ENCODE data around the gene MYO1E. TPM values are rescaled to one million over a fixed set of nuclear protein-coding genes. Genes with fewer than 3 reads are reported as not detected.

The MYO1E gene
- total RNA-seq, 4 donors from 2014 or later = 131 to 388 (median 345) TPM

DNA sequence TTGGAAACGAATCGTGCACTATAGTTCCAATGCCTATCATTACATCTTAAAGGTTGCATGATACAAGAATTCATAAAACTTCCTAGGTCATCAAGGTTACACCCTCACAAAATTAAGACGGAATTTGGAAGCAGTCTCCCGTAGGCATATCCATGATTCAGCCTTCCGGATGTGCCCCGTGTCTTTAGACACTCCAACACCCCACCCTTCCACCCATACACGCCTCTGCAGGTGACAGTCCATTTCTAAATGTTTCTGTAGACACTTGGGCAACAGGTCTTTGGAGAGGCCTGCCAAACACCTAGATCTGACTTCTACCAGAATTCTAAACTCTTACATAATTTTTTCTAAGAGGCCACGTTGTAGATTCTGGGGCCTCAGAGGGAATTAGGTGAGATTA lies 116.2 kb downstream of the MYO1E start:
- WGBS, 2 donors (ENCODE audit: low coverage in 1 of 2) = 44 to 48% methylated on average over 5 to 8 of the region's 8 CpGs
- Histone ChIP-seq H3K27me3 (no peaks in the 10 kb centered on the region), H3K9me3 (no peaks in the 10 kb centered on the region), H3K4me1 (peaks cover 9 to 52% (median 34%) of the 10 kb centered on the region in 4 donors), H3K27ac (peak overlapping the region; percentile 72 to 82 (median 74)), H3K4me3 (no peak overlapping the region), H3K36me3 (no peaks in the 10 kb centered on the region)
- TF ChIP-seq EP300 (IDR thresholded peaks at IDR 0.05; ENCODE audit: low read depth) (no peak), POLR2AphosphoS5 (IDR thresholded peaks at IDR 0.05) (no peak)
- TF ChIP-seq, protein P1, sequence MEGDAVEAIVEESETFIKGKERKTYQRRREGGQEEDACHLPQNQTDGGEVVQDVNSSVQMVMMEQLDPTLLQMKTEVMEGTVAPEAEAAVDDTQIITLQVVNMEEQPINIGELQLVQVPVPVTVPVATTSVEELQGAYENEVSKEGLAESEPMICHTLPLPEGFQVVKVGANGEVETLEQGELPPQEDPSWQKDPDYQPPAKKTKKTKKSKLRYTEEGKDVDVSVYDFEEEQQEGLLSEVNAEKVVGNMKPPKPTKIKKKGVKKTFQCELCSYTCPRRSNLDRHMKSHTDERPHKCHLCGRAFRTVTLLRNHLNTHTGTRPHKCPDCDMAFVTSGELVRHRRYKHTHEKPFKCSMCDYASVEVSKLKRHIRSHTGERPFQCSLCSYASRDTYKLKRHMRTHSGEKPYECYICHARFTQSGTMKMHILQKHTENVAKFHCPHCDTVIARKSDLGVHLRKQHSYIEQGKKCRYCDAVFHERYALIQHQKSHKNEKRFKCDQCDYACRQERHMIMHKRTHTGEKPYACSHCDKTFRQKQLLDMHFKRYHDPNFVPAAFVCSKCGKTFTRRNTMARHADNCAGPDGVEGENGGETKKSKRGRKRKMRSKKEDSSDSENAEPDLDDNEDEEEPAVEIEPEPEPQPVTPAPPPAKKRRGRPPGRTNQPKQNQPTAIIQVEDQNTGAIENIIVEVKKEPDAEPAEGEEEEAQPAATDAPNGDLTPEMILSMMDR (IDR thresholded peaks at IDR 0.05) = no peak
- DNase-seq = peak; percentile 45
- in situ Hi-C loops (cut with MboI; ENCODE audit: low pct_ligation_motif_present in 1 of 4, low pct_unique_long_range_greater_than_20kb in 1 of 4, low sequenced_read_pairs in 3 of 4) (no loop called here), intact Hi-C loops (cut with DNase I; ENCODE audit: low total_unique reads) (no loop called here)

DNA sequence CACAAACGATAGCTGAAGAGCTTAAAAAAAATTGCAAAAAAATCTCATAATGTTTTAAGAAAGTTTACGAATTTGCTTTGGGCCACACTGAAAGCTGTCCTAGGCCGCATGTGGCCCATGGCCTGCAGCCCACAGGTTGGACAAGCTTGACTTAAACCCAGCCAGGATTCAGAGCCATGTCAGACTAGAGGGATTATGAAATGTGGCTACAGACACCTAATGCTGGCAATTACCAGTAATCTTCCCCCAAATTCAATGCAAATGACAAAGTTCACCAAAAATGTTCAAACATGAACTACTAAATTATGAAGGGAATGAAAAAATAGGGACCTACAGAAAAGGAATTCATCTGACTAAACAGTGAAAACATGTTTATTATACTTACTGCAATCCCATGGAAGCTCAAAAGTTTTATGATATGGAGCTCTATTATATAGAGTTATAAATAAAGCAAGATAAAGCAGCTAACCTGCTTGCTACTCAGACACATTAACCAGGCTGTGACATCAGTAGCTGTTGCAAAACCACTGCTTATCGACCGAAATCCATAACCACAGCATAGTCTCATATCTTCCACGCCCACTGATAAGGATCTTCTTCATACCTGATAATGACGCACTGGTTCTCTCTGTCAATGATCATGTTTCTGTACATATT lies 116.9 kb downstream of the MYO1E start:
- Histone ChIP-seq H3K9me3 (no peaks in the 10 kb centered on the region), H3K4me3 (no peak overlapping the region), H3K36me3 (no peaks in the 10 kb centered on the region), H3K27me3 (no peaks in the 10 kb centered on the region), H3K27ac (peak overlapping the region; percentile 74 to 82 (median 79)), H3K4me1 (peaks cover 9 to 55% (median 40%) of the 10 kb centered on the region in 4 donors)
- DNase-seq = peak; percentile 73
- WGBS, 2 donors (ENCODE audit: low coverage in 1 of 2) = 47 to 53% methylated on average over 7 of the region's 7 CpGs
- peak in 2 of 3 donors; percentile 41 to 43 for TF ChIP-seq POLR2AphosphoS5 (IDR thresholded peaks at IDR 0.05)
- TF ChIP-seq EP300 (IDR thresholded peaks at IDR 0.05; ENCODE audit: low read depth) = no peak
- in situ Hi-C loops (cut with MboI; ENCODE audit: low pct_ligation_motif_present in 1 of 4, low pct_unique_long_range_greater_than_20kb in 1 of 4, low sequenced_read_pairs in 3 of 4) (no loop called here), intact Hi-C loops (cut with DNase I; ENCODE audit: low total_unique reads) (no loop called here)

DNA sequence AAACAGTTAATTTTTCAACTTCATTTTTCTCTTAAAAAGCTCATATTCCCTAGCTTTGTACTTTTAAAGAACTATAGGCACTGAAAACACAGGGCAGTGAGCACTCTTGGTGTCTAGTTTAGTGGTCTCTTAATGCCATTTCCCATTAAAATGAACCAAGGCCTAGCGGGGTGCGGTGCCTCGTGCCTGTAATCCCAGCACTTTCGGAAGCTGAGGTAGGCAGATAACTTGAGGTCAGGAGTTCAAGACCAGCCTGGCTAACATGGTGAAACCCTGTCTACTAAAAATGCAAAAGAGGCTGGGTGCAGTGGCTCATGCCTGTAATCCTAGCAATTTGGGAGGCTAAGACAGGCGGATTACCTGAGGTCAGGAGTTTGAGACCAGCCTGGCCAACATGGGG lies 120.5 kb downstream of the MYO1E start:
- H3K36me3 ChIP-seq = no peaks in the 10 kb centered on the region
- intact Hi-C loops (cut with DNase I; ENCODE audit: low total_unique reads) (no loop called here), in situ Hi-C loops (cut with MboI; ENCODE audit: low pct_ligation_motif_present in 1 of 4, low pct_unique_long_range_greater_than_20kb in 1 of 4, low sequenced_read_pairs in 3 of 4) (no loop called here)
- 84% methylated on average over 5 of the region's 5 CpGs; no CpG with 5 or more reads in 1 of the 2 donors for WGBS, 2 donors (ENCODE audit: low coverage in 1 of 2)
- no peaks in the 10 kb centered on the region for H3K9me3 ChIP-seq
- H3K27ac ChIP-seq = no peak overlapping the region
- peaks cover 9 to 55% (median 32%) of the 10 kb centered on the region in 4 donors for H3K4me1 ChIP-seq
- no peak overlapping the region for H3K4me3 ChIP-seq
- H3K27me3 ChIP-seq = no peaks in the 10 kb centered on the region
- TF ChIP-seq, protein P1 (IDR thresholded peaks at IDR 0.05) = no peak
- TF ChIP-seq EP300 (IDR thresholded peaks at IDR 0.05; ENCODE audit: low read depth) (no peak), POLR2A (IDR thresholded peaks at IDR 0.05) (no peak), POLR2AphosphoS5 (IDR thresholded peaks at IDR 0.05) (no peak)
- DNase-seq = no peak

DNA sequence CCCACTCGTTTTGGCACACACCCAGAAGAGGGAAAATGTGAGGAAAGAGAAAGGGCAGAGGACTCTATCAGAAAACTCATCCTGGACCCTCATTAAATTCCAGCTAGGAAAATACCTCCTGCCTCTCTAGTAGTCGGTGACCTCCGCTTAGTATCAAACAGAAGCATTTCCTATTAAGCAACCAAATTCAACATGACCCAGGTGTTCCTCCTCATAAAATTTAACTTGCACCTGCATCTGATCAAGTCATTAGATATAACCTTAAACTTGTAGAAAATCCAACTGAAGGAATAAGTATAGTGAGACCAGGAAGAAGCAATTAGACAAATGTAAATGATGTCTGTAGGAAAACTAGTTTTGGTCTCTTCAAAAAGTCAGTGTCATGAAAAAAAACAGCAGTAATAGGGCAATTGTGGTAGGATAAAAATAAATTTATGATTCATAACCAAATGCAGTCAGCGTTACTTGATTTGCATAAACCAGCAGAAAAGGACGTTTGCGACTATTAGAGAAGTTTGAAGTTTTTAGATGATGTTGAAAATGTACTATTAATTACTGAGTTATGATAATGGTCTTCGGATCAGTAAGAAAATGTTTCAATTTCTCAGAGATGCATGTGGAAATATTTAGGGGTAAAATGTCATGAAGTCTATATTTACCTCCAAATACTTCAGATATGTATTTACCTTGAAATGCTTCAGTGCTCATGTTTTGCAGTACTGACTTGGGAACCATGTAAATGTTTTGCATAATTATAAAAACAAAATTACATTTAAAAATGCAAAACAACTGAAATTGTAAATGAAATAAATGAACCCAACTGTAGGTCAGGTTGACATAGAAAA lies 121.4 kb downstream of the MYO1E start:
- H3K36me3 ChIP-seq = no peaks in the 10 kb centered on the region
- WGBS, 2 donors (ENCODE audit: low coverage in 1 of 2) = 30 to 45% methylated on average over 4 to 7 of the region's 7 CpGs
- intact Hi-C loops (cut with DNase I; ENCODE audit: low total_unique reads) = no loop called here

DNA sequence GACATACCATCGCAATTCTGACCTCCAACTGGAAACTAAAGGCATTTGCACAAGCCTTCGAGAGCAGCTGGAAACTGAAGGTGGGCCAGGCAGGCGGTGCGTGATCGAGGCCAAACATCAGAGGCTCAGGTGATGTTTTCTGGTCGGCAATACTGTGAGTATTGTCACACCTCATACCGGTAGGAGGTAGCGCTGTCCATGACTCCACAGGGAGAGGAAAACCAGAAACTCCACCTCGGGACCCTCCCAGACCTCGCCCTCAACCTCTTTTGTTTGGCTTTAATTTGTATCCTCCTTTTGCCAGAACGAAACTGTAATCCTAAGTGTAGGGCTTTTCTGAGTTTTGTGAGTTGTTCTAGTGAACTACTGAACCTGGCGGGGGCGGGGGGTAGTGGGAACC lies 122.4 kb downstream of the MYO1E start:
- peaks cover 3 to 39% (median 19%) of the 10 kb centered on the region in 4 donors for H3K4me1 ChIP-seq
- in situ Hi-C loops (cut with MboI; ENCODE audit: low pct_ligation_motif_present in 1 of 4, low pct_unique_long_range_greater_than_20kb in 1 of 4, low sequenced_read_pairs in 3 of 4) (no loop called here), intact Hi-C loops (cut with DNase I; ENCODE audit: low total_unique reads) (no loop called here)
- H3K4me3 ChIP-seq = no peak overlapping the region
- H3K36me3 ChIP-seq = no peaks in the 10 kb centered on the region
- H3K27me3 ChIP-seq = no peaks in the 10 kb centered on the region
- H3K27ac ChIP-seq = peak overlapping the region in 3 of 4 donors; percentile 1 to 28 (median 25)
- no peaks in the 10 kb centered on the region for H3K9me3 ChIP-seq
- WGBS, 2 donors (ENCODE audit: low coverage in 1 of 2) = 78% methylated on average over 13 of the region's 13 CpGs; no CpG with 5 or more reads in 1 of the 2 donors
- no peak for TF ChIP-seq EP300 (IDR thresholded peaks at IDR 0.05; ENCODE audit: low read depth)
- no peak for TF ChIP-seq POLR2A (IDR thresholded peaks at IDR 0.05)
- no peak for TF ChIP-seq POLR2AphosphoS5 (IDR thresholded peaks at IDR 0.05)
- TF ChIP-seq, protein P1 (IDR thresholded peaks at IDR 0.05) = no peak
- DNase-seq = no peak

More for the DNA sequence above, 121.4 kb downstream of the MYO1E start:
- no peaks in the 10 kb centered on the region for H3K9me3 ChIP-seq
- peak overlapping the region in 3 of 4 donors; percentile 7 to 28 (median 25) for H3K27ac ChIP-seq
- in situ Hi-C loops (cut with MboI; ENCODE audit: low pct_ligation_motif_present in 1 of 4, low pct_unique_long_range_greater_than_20kb in 1 of 4, low sequenced_read_pairs in 3 of 4) = no loop called here
- no peak for DNase-seq
- H3K4me1 ChIP-seq = peaks cover 3 to 47% (median 26%) of the 10 kb centered on the region in 4 donors
- TF ChIP-seq EP300 (IDR thresholded peaks at IDR 0.05; ENCODE audit: low read depth) (no peak), POLR2AphosphoS5 (IDR thresholded peaks at IDR 0.05) (no peak)
- no peak overlapping the region for H3K4me3 ChIP-seq
- no peaks in the 10 kb centered on the region for H3K27me3 ChIP-seq

Data from transverse colon (tissue), 4 donors.